ENCODE results near the gene ITPRIP. TPM values are rescaled to one million over a fixed set of nuclear protein-coding genes. Genes with fewer than 3 reads are reported as not detected.

Gene ITPRIP
- total RNA-seq, 2 donors from 2014 or later: 56.2 to 62.5 TPM

DNA sequence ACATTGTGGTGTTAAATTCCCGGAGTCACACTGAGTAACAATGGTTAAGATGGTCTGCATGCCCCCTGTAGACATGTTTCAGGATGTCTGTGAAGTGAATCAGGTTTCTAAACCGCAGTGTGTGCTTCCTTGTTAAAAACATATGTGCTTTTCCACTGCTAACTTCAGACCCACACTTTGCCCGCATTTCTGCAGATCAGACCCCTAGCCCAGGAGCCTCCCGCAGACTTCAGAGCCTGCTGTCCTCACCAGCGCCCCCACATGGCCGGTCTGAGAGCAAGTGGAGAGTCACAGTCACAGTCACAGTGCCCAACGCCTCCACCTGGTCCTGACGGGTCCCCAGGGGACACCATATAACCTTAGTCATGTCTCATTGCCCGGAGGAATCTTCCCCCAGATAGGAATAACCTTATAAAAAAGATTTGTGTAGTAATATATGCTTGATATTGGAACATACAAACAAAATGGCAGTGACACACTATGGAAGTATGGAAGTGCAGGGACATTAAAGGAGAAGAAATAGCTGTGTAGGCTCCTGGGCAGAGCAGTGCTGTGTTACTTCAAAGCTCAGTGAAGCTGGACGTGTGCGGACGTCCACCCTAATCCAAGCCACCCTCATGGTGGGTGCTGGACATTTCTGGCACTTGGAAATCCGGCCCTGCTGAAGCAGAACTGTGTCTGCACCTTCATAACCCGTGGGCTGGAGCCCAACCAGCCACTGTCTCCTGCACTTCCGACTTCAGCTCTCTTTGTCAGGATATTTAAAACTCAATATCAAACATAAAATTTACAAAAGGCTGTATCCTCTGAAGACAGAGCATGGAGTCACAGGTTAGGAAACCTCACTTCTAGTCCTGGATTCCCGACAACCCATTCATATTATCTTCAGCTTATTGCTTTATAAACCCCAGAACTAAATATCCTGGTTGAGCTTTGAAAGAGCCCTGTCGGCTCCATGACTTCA lies 40.3 kb downstream of the ITPRIP start:
- no peak for DNase-seq (ENCODE audit: low spot score)
- no peaks in the 10 kb centered on the region for H3K36me3 ChIP-seq
- TF ChIP-seq, protein P1, sequence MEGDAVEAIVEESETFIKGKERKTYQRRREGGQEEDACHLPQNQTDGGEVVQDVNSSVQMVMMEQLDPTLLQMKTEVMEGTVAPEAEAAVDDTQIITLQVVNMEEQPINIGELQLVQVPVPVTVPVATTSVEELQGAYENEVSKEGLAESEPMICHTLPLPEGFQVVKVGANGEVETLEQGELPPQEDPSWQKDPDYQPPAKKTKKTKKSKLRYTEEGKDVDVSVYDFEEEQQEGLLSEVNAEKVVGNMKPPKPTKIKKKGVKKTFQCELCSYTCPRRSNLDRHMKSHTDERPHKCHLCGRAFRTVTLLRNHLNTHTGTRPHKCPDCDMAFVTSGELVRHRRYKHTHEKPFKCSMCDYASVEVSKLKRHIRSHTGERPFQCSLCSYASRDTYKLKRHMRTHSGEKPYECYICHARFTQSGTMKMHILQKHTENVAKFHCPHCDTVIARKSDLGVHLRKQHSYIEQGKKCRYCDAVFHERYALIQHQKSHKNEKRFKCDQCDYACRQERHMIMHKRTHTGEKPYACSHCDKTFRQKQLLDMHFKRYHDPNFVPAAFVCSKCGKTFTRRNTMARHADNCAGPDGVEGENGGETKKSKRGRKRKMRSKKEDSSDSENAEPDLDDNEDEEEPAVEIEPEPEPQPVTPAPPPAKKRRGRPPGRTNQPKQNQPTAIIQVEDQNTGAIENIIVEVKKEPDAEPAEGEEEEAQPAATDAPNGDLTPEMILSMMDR (IDR thresholded peaks at IDR 0.05): peak; percentile 18 to 57
- no peaks in the 10 kb centered on the region for H3K9me3 ChIP-seq
- no peaks in the 10 kb centered on the region for H3K27me3 ChIP-seq
- peaks cover 0 to 58% of the 10 kb centered on the region in 2 donors for H3K4me1 ChIP-seq
- no peak overlapping the region for H3K4me3 ChIP-seq
- peak overlapping the region; percentile 96 to 97 for H3K27ac ChIP-seq

DNA sequence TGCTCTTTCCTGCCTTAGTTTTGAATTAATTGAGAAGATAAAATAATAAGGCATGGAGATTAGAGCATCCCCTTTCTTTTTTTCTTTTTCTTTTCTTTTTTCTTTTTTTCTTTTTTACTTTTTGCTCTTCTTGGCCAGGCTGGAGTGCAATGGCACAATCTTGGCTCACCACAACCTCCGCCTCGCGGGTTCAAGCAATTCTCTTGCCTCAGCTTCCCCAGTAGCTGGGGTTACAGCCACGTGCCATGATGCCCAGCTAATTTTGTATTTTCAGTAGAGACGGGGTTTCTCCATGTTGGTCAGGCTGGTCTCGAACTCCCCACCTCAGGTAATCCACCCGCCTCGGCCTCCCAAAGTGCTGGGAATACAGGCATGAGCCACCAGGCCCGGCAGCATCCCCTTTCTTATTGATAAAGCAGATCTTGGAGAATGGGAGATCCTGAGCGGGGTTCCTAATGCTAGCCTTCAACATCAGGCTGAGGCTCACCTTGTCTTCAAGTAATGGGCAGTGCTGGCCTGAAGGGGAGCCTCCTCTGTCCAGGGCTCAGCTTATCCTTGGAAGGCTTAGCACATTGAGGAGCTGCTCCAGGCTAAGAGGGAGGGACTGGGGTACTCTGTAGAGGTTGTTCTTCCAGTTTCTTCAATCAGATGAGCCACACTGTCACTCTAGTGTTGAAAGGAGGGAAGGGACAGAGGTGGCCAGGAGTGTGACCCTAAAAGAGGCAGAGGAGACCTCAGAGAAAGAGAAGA lies 41.4 kb downstream of the ITPRIP start:
- TF ChIP-seq, protein P1 (IDR thresholded peaks at IDR 0.05): no peak
- Histone ChIP-seq H3K4me1 (peaks cover 0 to 47% of the 10 kb centered on the region in 2 donors), H3K4me3 (no peak overlapping the region), H3K9me3 (no peaks in the 10 kb centered on the region), H3K36me3 (no peaks in the 10 kb centered on the region), H3K27ac (peak overlapping the region; percentile 96 to 97), H3K27me3 (no peaks in the 10 kb centered on the region)
- no peak for DNase-seq (ENCODE audit: low spot score)

DNA sequence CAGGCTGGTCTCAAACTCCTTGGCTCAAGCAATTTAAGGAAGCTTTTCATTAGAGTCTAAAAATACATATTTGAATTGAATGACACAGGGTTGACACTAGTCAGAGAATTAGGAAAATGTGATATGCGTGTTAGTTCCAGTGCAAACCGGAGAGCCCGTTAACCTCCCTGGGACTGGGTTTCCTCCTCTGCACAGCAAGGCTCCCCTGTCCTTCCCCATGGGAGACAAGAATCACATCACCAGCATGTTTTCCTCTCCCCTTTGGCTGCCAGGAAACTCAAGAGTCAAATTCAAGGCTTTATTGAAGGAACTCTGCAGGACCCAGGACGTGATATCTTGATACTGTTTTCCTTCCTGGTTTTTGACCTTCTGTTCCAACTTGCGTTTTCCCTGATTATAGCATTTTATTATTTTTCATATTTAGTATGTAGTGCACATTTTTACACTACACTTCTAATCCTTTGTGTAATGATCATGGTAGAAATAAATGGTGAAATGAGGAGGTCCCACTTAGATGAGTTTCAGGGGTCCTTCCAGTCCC lies 44.4 kb downstream of the ITPRIP start:
- Histone ChIP-seq H3K36me3 (no peaks in the 10 kb centered on the region), H3K27me3 (no peaks in the 10 kb centered on the region), H3K4me1 (peaks cover 0 to 27% of the 10 kb centered on the region in 2 donors), H3K27ac (peak overlapping the region in 1 of 2 donors; percentile 16), H3K4me3 (no peak overlapping the region), H3K9me3 (no peaks in the 10 kb centered on the region)
- DNase-seq (ENCODE audit: low spot score): no peak
- TF ChIP-seq, protein P1 (IDR thresholded peaks at IDR 0.05): no peak

DNA sequence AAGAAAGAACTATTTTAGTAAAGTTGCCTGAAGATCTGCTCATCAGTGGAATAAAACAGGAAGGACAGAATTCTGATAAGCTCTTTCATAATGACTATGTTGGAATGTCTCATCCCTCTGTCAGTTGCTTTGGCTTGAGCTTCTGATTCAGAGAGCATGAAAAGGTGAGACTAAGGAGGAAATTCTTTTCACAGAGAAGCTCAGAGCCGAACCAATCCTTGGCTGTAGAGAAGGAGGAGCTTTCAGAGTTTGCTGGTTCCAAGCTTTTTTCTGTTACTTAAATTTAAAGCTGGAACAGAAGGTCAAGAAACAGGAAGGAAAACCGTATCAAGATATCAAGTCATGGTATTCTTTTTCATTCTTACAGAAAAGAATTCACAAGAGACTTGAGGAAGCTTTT lies 45.3 kb downstream of the ITPRIP start:
- Histone ChIP-seq H3K4me3 (no peak overlapping the region), H3K27ac (peak overlapping the region; percentile 2 to 16), H3K27me3 (no peaks in the 10 kb centered on the region), H3K36me3 (no peaks in the 10 kb centered on the region), H3K4me1 (peaks cover 0 to 21% of the 10 kb centered on the region in 2 donors), H3K9me3 (no peaks in the 10 kb centered on the region)
- no peak for DNase-seq (ENCODE audit: low spot score)
- TF ChIP-seq, protein P1 (IDR thresholded peaks at IDR 0.05): no peak

DNA sequence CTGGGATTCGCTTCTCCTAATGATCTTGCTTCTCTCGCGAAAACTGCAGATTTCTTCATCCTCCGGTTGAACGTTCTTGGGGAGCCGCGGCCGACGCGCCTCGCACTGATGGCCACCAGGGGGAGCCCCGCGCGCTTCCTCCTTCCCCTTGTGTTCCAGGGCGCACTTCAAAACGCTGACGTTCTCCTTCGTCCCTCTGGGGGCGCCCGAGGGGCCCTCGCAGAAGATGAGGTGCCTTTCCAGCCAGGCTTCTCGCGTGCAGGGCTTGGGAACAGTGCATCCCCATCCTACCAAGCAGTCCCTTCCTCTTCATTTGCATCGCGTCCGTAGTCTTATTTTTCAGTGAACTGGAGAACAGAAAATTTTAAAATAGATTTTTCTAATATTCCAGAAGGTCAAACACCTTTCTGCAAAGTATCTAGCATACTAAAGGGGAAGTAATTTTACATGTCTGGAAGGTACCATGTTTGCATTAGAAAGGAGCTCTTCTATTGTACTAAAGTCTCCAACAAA lies 46.8 kb downstream of the ITPRIP start:
- Histone ChIP-seq H3K27me3 (no peaks in the 10 kb centered on the region), H3K4me1 (peaks cover 0 to 10% of the 10 kb centered on the region in 2 donors), H3K36me3 (no peaks in the 10 kb centered on the region), H3K27ac (no peak overlapping the region), H3K4me3 (no peak overlapping the region), H3K9me3 (no peaks in the 10 kb centered on the region)
- TF ChIP-seq, protein P1 (IDR thresholded peaks at IDR 0.05): peak; percentile 99 to 100
- DNase-seq (ENCODE audit: low spot score): peak; percentile 94
